ENCODE measurements around the gene DNAH1.

DNAH1 gene

GRCh38 chr3:52343946-52344600 lies 28.0 kb downstream of the DNAH1 start:
- DNase-seq = no peak

GRCh38 chr3:52345521-52346109 lies 29.5 kb downstream of the DNAH1 start:
- no peak for DNase-seq

GRCh38 chr3:52346623-52347530 lies 30.8 kb downstream of the DNAH1 start:
- no peak for DNase-seq

GRCh38 chr3:52347716-52348635 lies 31.9 kb downstream of the DNAH1 start:
- no peak for DNase-seq

GRCh38 chr3:52349131-52349530 lies 33.0 kb downstream of the DNAH1 start:
- no peak for DNase-seq

GRCh38 chr3:52349611-52350395 lies 33.7 kb downstream of the DNAH1 start:
- no peak for DNase-seq

GRCh38 chr3:52350416-52350815 lies 34.3 kb downstream of the DNAH1 start:
- no peak for DNase-seq

GRCh38 chr3:52350981-52351761 lies 35.1 kb downstream of the DNAH1 start:
- DNase-seq = no peak

- no peak for DNase-seq
Measured at GRCh38 chr3:52351762-52352368, 35.7 kb downstream of the DNAH1 start.

GRCh38 chr3:52352566-52352965 lies 36.4 kb downstream of the DNAH1 start:
- DNase-seq = no peak

GRCh38 chr3:52353291-52353855 lies 37.3 kb downstream of the DNAH1 start:
- DNase-seq = no peak

GRCh38 chr3:52354676-52355075 lies 38.6 kb downstream of the DNAH1 start:
- DNase-seq = no peak

- DNase-seq = no peak
Measured at GRCh38 chr3:52355526-52355925, 39.4 kb downstream of the DNAH1 start.

- no peak for DNase-seq
Measured at GRCh38 chr3:52356126-52356525, 40.0 kb downstream of the DNAH1 start.

- no peak for DNase-seq
Measured at GRCh38 chr3:52357151-52358080, 41.3 kb downstream of the DNAH1 start.

- DNase-seq = no peak
Measured at GRCh38 chr3:52358362-52358940, 42.3 kb downstream of the DNAH1 start.

- no peak for DNase-seq
Measured at GRCh38 chr3:52359116-52359855, 43.2 kb downstream of the DNAH1 start.

- no peak for DNase-seq
Measured at GRCh38 chr3:52361011-52361410, 44.9 kb downstream of the DNAH1 start.
